GM21526 (cell line): ENCODE results near the gene PRSS27.

ENCODE experiments used
- ATAC-seq: cut with Tn5 transposase; IDR thresholded peaks from one replicate; pipeline ENCODE4 v1.9.1; 2021; ENCODE audit warnings: moderate library complexity; ENCODE audit not compliant: unreplicated experiment, low FRiP score

Gene PRSS27

GRCh38 chr16:2752035-2752849, 32.2 kb upstream of the PRSS27 start, which contains the start of gene SRRM2:
TSS of gene SRRM2 (plus strand) at chr16:2752638. CDS start at chr16:2756365, 3,727 bp downstream.
- ATAC-seq = peak; percentile 72

GRCh38 chr16:2751577-2752034, 31.6 kb upstream of the PRSS27 start:
- ATAC-seq = peak; percentile 27

- ATAC-seq = no peak
Observed at GRCh38 chr16:2749936-2750335, 29.9 kb upstream of the PRSS27 start.

- no peak for ATAC-seq
Observed at GRCh38 chr16:2749476-2749875, 29.5 kb upstream of the PRSS27 start.

GRCh38 chr16:2748757-2749455, 28.9 kb upstream of the PRSS27 start:
- no peak for ATAC-seq

- no peak for ATAC-seq
Observed at GRCh38 chr16:2745961-2746360, 25.9 kb upstream of the PRSS27 start.

GRCh38 chr16:2745116-2745890, 25.3 kb upstream of the PRSS27 start:
- ATAC-seq = no peak

GRCh38 chr16:2744711-2745110, 24.7 kb upstream of the PRSS27 start:
- ATAC-seq = no peak

GRCh38 chr16:2743007-2743810, 23.2 kb upstream of the PRSS27 start:
- no peak for ATAC-seq

- ATAC-seq = no peak
Observed at GRCh38 chr16:2742323-2743006, 22.4 kb upstream of the PRSS27 start.

GRCh38 chr16:2741168-2741567, 21.1 kb upstream of the PRSS27 start:
- ATAC-seq = no peak

GRCh38 chr16:2740476-2740875, 20.5 kb upstream of the PRSS27 start:
- ATAC-seq = no peak

GRCh38 chr16:2739625-2740430, 19.8 kb upstream of the PRSS27 start:
- ATAC-seq = no peak

- no peak for ATAC-seq
Observed at GRCh38 chr16:2738615-2739014, 18.6 kb upstream of the PRSS27 start.

GRCh38 chr16:2737895-2738418, 17.9 kb upstream of the PRSS27 start:
- no peak for ATAC-seq

- no peak for ATAC-seq
Observed at GRCh38 chr16:2737238-2737605, 17.2 kb upstream of the PRSS27 start.

GRCh38 chr16:2736476-2737237, 16.6 kb upstream of the PRSS27 start:
- no peak for ATAC-seq
